Fibroblast of upper back skin (primary cell): ENCODE results near the gene MCRIP1.

Experiments
- DNase-seq: peaks from one replicate; pipeline ENCODE4 v3.0.0-alpha.2; 2013

Gene MCRIP1

GRCh38 chr17:81860756-81861568 lies 27.9 kb upstream of the MCRIP1 start:
- peak; percentile 100 for DNase-seq

GRCh38 chr17:81859906-81860755 lies 27.0 kb upstream of the MCRIP1 start, which contains the start of gene P4HB:
Gene P4HB, minus strand, starts transcription at chr17:81860535. Its CDS starts 64 bp downstream, at chr17:81860471.
- no peak for DNase-seq

- no peak for DNase-seq
Measured at GRCh38 chr17:81858967-81859905, 26.1 kb upstream of the MCRIP1 start.

GRCh38 chr17:81858170-81858966 lies 25.3 kb upstream of the MCRIP1 start:
- no peak for DNase-seq

GRCh38 chr17:81854974-81855774 lies 22.1 kb upstream of the MCRIP1 start:
- DNase-seq: no peak

- no peak for DNase-seq
Measured at GRCh38 chr17:81852237-81852636, 19.1 kb upstream of the MCRIP1 start.

- DNase-seq: no peak
Measured at GRCh38 chr17:81851423-81851822, 18.3 kb upstream of the MCRIP1 start.

GRCh38 chr17:81849457-81849856 lies 16.4 kb upstream of the MCRIP1 start:
- no peak for DNase-seq

GRCh38 chr17:81846743-81847689 lies 13.9 kb upstream of the MCRIP1 start:
- DNase-seq: no peak

- no peak for DNase-seq
Measured at GRCh38 chr17:81845881-81846742, 13.0 kb upstream of the MCRIP1 start.

- no peak for DNase-seq
Measured at GRCh38 chr17:81845361-81845760, 12.3 kb upstream of the MCRIP1 start.

GRCh38 chr17:81844887-81845286 lies 11.8 kb upstream of the MCRIP1 start:
- DNase-seq: no peak

- no peak for DNase-seq
Measured at GRCh38 chr17:81844327-81844851, 11.3 kb upstream of the MCRIP1 start.

- no peak for DNase-seq
Measured at GRCh38 chr17:81843713-81844326, 10.7 kb upstream of the MCRIP1 start.

GRCh38 chr17:81842725-81843504 lies 9.8 kb upstream of the MCRIP1 start:
- no peak for DNase-seq

GRCh38 chr17:81842378-81842724 lies 9.3 kb upstream of the MCRIP1 start:
- DNase-seq: no peak

GRCh38 chr17:81841866-81842265 lies 8.8 kb upstream of the MCRIP1 start:
- no peak for DNase-seq
